ENCODE data around the gene CCSER2.
"Not testable (repeated sequence)": the region's sequence is repeated elsewhere in the genome, so short reads cannot be mapped to it uniquely, and the experiment has no call there.

The CCSER2 gene

DNA sequence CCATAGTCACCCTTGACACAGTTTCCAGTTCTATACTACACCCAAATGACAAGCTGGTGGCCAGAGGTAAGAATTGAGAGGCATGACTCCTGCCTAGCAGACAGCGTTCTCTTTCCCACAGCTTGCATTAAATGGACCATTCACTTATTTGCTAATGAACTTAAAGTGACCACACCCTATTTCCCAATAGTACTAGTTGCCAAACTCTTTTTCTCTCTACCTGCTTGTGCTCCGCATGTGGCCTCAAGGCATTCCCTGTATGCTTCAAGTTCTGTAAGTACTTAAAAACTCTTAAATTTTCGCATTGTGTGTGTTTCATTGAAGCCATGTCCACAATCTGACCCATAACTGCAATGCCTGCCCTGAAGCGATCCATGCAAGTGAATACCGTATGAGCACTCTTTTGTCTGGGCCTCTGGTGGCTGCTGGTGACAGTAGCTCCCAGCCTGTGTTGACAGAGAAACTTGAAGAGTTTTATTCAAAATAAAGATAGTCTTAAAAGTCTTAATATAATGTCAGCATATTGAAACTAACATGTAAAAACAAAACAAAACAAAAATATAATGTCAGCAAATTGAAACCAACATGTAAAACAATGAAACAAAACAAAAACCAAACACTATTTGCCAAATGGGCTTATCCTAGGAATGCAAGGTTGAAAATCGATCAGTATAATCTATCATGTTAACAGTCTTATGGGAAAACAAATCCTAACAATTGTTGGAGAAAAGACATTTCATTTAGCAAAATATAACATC is 73.6 kb downstream of the CCSER2 start:
- DNase-seq = no peak

DNA sequence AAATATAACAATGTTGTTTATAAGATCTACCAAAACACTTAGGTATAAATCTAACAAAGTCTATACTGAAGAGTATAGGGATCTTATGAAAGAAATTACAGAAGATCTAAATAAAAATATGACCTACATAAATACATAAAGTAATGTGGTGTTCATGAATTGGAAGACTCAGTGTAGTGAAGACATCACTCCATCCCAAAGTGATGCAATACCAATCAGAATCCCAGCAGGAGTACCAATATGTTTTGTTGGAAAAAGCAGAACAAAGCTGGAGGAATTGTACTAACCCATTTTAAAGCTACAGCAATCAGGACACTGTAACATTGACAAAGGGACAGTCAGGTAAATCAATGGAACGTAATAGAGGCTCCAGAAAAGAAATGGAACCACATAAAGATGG is 76.4 kb downstream of the CCSER2 start:
- no peak for DNase-seq

DNA sequence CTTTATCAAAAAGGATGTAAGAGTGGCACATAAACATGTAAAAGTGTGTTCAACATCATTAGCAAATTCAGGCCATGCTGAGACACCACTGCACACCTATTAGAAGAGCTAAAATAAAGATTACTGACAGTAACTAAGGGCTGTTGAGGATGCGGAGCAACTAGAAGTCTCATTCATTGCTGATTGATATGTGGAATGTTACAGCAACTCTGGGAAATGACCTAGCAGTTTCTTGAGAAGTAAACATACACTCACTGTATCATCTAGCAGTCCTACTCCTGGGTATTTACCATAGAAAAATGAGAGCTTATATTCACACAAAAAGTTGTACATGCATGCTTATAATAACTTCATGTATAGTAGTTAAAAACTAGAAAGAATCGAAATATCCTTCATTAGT is 77.3 kb downstream of the CCSER2 start:
- DNase-seq = no peak

DNA sequence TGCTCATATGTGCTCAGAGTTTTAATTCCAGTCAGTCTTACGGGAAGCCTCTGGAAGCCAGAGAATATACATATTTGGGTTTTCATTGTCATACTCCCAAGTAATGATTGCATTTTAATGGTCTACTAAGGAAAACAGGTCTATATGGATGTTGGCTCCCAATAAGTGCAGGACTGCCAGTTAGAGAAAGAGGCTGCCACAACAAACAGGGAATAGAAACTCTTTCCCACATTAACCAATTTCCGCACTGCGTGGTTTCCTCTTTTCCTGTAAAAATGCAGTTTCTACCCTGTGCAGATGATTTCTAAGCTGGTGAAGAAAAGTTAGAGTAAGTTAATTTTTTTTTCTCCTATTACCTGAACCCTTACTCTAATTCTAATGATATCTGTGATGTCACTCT is 78.2 kb downstream of the CCSER2 start:
- no peak for DNase-seq

DNA sequence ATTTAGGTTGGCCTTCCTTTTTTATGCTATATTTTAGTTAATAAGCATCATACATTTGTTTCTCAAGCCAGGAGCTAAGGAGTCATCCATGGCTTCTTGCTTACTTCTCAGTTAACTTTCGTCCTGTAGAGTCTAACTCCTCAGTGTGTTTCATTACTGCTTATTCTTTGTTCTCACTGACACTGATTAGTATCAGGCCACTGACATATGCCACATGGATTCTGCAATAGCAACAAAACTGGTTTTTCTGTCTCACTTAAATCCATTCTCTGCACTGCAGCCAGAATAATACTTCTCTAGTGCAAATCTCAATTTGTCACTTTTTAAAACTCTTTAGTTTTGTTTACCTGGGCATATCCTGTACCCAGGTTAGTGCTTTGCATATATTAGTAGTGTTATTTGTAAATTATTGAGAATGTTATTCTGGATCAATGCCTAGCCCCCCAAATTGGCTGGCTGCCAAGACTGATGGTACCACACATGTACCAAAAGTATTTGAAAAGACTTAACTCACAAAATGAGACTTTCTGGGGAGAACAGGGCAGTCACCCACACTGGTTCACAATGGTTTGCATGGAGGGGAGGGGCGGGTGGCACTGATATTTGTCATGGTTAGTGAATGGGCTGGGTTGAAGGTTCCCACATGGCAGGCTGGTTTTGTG is 79.1 kb downstream of the CCSER2 start:
- no peak for DNase-seq

DNA sequence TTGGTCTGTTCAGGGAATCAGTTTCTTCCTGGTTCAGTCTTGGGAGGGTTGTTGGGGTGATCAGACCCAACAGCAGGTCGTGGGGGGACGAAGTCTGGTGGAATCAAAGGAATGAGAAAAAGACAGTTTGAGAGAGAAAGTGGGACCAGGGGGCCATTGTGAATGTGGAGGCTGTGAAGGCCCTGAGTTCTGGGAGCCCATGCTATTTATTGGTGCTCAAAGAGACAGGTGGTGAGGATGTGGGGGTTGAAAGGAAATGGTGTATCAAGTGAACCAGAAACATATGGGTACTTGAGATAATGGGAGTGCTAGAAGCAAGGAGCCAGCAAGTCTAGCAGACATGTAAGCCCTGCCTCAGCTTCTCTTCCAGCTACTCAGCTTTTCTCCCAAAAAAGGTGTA is 84.1 kb downstream of the CCSER2 start:
- DNase-seq = no peak

DNA sequence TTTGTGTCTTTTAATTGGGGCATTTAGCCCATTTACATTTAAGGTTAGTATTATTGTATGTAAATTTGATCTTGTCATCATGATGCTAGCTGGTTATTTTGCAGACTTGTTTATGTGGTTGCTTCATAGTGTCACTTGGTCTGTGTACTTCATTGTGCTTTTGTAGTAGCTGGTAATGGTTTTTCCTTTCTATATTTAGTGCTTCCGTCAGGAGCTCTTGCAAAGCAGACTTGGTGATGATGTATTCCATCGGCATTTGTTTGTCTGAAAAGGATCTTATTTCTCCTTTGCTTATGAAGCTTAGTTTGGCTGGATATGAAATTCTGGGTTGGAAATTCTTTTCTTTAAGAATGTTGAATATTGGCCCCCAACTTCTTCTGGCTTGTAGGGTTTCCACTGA is 85.7 kb downstream of the CCSER2 start:
- DNase-seq = not testable (repeated sequence)

DNA sequence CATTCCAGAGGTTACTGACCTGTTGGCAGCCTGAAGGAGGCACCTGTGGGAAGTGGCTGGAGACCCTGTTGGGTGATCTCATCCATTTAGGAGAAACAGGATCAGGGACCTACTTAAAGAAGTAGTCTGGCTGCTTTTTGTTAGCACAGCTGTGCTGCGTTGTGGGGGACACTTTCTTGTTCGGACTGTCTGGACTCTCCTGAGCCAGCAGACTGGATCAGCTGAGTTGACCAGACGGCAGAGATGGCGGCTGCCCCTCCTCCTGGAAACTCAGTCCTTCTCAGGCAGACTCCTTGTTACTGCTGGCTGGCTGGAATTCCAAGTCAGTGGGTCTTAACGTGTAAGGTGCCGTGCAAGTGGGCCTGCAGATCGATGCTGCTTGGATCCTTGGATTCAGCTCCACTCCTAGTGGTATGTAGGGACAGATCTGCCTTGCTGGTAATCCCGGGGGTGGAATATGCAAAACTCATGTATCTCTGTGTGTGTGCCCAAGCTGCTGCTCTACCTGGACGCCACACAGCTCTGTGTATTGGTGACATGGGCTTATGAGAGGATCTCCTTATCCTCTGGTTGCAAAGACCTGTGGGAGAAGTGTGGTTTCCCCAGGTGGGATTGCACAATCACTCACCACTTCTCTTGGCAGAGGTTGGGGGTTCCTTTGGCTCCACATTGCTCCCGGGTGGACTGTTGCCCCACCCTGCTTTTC is 87.3 kb downstream of the CCSER2 start:
- DNase-seq = no peak

DNA sequence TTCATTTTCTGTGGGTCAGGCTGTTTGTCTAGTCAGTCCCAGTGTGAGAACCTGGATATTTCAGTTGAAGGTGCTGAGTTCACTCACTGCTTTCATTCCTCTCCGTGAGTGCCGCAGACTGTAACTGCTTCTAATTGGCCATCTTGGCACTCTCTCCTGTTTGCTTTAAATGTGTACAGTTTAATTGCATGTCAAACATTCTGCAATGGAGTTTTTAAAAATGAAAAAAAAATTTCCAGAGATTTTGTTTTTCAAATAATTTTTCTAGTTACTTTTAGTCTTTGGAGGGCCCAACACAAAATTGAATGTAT is 87.8 kb downstream of the CCSER2 start:
- no peak for DNase-seq

DNA sequence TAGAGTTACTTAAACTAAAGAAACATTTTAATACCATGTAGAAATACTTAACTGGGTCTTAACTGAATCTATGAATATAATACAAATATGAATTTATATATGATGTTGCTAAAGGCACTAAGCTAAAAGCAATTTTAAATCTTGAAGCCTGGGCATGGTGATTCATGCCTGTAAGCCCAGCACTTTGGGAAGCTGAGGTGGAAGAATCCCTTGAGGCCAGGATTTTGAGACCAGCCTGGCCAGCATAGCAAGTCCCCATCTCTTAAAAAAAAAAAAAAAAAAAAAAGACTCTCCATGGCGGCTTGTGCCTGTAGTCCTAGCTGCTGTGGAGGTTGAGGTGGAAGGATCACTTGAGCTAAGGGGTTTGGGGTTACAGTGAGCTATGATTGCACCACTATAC is 95.3 kb downstream of the CCSER2 start:
- no peak for DNase-seq

DNA sequence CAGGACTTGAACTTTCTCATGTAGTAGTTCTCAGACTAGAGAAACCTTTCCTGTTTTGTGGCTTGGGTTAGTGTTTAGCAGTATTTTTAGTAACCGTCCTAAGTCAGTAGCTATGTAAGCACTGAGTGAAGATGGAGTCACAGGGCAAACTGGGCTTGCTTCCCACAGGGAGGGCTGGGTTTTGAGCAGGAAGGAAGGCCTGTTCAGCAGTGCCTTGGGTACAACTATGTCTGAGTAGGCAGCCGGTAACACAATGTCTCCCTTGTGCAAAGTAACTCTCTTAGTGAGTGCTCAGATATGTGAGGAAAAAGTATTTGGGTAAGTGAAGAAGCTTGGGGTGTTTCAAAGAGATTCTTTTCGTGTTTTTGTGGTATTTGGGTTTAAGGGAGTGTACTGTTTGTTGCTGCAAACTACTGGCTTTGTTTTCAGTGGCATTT is 96.4 kb downstream of the CCSER2 start:
- peak in 1 of 2 experiments; percentile 28 for DNase-seq

DNA sequence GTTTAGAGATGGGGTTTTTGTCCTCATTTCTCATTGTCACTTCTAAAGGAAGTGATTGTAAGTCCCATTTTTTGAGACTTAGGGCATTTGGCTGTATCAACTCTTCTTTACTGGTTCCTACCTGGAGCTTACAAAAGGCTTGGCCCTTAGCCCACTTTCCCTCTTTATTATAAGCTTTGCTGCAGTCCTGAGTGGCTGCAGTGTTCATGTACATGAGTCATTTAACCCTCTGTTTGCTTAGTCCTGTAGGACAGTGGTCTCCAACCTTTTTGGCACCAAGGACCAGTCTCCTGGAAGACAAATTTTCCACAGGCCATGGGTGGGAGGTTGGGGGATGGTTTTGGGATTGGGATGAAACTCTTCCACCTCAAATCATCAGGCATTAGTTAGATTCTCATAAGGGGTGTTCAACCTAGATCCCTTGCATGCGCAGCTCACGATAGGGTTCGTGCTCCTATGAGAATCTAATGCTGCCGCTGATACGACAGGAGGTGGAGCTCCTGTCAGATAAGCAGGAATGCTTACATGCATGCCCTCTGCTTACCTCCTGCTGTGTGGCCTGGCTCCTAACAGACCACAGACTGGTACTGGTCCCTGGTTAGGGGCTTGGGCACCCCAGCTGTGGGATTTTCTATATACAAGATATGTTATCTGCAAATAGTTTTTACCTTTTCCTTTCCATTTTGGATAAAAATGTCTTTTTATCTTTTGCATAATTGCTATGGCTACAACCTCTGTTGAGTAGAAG is 99.7 kb downstream of the CCSER2 start:
- DNase-seq = no peak

DNA sequence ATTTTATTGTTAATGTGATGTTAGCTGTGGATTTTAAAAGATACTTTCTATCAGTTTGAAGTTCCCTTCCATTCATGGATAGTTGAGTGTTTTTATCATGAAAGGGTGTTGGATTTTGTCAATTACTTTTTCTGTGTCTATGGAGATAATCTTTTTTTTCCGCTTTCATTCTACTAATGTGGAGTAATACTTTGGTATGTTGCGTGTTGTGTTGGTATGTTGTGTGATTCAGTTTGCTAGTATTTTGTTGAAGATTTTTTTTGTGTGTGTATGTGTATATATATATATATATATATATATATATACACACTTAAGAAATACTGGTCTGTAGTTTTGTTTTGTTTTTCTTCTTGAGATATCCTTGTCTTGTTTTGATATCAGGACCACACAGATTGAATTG is 100.3 kb downstream of the CCSER2 start:
- DNase-seq = no peak

DNA sequence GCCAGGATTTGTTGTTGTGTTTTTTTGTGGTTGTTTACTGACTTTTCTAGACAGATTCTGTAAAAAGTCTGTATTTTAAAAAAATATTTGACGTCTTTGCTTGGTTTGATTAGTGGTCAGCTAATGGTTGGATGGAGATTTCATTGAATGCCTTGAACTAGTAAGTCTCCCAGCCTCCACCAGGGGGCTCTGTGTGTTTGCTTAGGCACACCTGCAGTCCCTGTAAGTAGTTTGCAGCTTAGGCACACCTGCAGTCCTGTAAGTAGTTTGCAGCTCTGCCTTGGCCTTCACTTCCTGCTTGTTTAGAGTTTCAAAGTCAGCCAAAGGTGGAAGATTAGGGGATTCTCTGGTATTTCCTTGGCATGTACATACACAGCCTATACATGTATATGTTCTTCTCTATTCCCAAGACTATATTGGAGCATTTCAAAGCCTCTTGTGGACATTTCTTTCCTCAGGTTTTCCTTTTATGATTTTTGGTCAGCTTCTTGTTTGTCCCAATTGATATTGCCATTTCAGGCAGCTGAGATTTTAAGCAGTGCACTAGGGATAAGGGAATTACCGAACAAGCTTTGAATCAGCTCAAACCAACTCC is 101.6 kb downstream of the CCSER2 start:
- peak in 1 of 2 experiments; percentile 44 for DNase-seq

DNA sequence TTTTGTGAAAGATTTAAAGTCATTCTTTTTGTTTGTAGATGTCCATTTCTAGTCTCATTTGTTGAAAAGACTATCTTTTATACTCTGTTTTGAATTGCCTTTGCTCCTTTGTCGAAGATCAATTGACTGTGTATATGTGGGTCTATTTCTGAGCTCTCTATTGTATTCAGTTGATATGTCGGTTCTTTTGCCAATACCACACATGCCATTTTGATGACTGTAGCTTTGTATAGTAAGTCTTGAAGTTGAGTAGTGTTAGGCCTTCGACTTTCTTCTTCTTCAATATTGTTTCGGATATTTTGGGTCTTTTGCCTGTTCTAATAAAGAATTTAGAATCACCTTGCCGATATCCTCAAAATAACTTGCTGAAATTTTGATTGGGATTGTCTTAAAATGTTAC is 104.5 kb downstream of the CCSER2 start:
- DNase-seq = no peak

DNA sequence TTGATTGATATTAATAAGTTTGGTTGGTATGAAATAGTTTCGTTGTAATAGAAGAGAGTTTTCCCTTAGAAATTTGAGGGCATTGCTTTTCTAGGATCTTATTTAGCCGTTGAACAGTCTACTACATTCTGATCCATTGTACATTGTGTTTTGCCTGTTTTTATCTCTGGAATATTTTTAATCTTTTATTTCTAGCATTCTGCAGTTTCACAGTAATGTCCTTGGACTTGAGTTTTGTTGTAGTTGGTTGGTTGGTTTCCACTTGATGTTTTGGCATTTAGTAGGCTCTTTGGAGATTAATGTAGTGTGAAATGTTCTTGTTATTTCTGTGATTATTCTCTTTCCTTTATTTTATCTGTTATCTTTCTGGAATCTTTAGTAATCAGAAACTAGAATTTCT is 112.4 kb downstream of the CCSER2 start:
- DNase-seq = no peak

DNA sequence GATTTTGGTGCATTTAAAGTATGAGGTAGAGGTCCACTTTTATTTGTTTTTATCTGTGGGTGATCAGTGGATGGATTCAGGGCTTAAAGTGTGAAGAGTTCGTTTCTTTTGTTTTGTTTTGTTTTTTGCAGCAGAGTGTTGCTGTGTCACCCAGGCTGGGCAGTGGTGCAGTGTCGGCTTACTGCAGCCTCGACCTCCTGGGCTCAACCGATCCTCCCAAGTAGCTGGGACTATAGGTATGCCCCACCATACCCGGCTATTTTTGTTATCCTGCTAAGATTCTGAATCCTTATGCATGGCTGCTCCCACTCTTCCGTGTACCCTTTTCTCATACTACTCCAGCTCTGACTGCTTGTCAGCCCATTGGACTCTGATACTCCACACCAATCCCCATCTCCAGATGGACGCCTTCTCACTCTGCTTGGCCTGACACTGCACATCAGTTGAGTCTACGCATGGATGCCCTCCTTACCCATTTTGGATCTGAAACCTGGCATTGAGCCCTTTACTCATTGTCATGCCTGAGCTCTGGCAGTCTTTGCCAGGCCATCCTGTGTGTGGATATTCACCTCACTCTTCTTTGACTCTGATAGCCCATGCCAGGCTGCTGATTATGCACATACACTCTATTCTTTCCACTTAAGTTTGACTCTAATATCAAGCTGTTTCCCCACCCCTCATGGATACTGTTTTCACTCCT is 119.5 kb downstream of the CCSER2 start:
- DNase-seq = no peak

DNA sequence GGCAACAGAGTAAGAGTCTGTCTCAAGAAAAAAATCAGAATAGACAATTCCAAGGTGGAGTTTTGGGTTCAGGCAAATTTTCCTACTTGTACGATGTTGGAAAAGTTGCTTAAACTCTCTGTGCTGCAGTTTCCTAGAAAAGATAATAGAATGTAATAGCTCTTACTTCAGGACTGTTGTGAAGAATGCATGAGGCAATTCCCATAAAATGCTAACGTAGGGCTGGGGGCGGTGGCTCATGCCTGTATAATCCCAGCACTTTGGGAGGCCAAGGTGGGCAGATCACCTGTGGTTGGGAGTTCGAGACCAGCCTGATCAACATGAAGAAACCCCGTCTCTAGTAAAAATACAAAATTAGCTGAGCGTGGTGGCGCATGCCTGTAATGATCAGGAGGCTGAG is 121.0 kb downstream of the CCSER2 start:
- DNase-seq = not testable (repeated sequence)

DNA sequence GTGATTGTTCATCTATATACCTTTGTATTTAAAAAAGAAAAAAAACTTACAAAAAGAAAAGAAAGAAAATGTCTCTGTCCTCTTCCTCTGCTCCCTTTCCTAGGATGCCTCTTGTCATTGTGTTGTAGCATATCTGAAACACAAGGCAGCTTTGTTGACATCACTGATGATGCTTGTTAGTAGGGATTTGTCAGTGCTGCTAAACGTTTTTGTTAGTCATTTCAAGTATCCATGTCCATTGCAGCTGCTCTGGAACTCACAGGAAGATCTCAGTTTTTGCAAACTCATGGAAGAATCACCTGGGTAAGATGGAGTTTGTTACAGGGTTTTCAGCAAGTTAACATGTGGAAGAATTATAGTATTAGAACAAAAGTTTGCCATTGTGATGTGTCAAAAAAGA is 123.6 kb downstream of the CCSER2 start:
- DNase-seq = no peak

DNA sequence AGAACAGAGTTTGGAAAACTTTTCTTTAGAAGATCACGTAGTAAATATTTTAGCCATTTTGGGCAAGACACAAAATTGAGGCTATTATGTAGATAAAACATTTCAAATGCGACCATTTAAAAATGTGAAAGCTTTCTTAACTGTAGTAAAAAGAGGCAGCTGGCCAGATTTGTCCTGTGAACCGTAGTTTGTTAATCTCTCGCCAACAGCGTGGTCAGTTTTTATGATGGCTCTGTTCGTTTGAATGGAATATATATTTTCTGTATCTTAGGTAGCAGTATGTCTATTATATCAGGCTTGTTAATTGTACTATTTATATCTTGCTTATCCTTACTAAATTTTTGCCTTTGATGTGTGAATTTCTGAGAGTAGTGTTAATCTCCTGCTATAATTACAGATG is 124.9 kb downstream of the CCSER2 start:
- DNase-seq = no peak

DNA sequence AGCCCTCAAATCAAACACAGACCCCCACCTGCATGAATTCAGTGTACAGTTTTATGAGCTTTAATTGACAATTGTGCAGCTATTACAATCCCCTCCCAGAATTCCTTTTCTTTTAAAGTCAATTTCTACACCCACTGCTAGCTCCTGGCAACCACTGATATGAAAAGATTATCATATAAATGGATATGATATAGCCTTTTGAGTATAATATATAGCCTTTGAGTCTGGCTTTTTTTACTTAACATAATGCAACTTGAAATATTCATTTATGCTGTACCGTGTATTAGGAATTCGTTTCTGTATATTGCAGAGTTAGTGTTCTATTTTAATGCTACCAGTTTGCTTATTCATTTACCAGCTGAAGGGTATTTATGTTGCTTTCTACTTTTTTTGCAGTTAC is 127.7 kb downstream of the CCSER2 start:
- DNase-seq = no peak

DNA sequence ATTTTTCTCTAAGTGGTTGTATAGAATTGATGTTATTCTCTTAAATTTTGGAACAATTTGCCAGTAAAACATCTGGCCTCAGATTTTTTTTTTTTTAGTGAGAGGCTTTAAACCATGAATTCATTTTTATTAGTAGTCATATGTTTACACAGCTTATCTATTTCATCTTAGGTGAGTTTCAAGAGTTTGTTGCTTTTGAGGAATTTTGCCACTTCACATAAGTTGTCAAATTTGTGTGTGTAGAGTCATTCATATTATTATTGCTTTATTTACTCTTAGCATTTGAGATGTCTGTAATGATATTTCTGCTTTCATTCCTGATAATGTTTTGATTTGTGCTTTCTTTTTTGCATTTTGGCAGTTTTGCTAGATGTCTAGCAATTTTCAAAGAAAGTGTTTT is 132.1 kb downstream of the CCSER2 start:
- DNase-seq = no peak

DNA sequence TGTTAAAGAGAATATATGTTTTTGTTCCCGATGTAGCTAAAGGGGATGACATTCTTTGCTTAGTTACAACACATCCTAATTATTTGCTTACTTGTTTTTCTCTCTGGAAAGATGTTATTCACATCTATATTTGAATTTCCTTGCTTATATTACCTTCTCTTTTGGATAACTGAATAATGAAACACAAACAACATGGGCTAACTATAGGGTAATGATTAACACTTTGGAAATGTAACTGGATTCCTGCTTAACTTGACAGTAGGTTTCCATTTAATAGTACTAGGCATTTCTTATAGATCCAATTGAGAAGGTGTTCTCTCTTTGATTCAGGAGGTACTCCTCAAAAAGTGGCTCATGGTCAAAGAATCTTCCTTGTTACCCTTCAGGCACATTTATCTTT is 141.1 kb downstream of the CCSER2 start:
- DNase-seq = no peak
